HG03064 (cell line): ENCODE results near the gene NFKBIA.
"Not testable (repeated sequence)": the region's sequence is repeated elsewhere in the genome, so short reads cannot be mapped to it uniquely, and the experiment has no call there.

Experiments
- ATAC-seq: cut with Tn5 transposase; IDR thresholded peaks from one replicate; pipeline ENCODE4 v1.9.1; 2021; ENCODE audit warnings: low read depth; ENCODE audit not compliant: unreplicated experiment

NFKBIA gene

GRCh38 chr14:35409595-35409994, 5.0 kb upstream of the NFKBIA start:
- ATAC-seq, result no peak

- ATAC-seq, result no peak
Observed at GRCh38 chr14:35408026-35408425, 3.5 kb upstream of the NFKBIA start.

DNA sequence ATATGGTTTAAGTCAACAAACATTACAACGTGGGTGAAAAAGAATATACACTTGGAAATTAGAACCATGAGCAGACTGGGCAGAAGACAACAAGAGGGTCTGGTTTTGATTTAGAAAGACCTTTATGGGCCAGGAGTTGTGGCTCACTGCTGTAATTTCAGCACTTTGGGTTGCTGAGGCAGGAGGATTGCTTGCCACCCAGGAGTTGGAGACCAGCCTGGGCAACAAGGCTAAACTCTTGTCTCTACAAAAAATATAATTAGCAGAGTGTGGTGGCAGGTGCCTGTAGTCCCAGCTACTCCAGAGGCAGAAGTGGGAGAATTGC, 2.7 kb upstream of the NFKBIA start:
- ATAC-seq, result no peak

- ATAC-seq, result no peak
Observed at GRCh38 chr14:35406506-35407305, 2.2 kb upstream of the NFKBIA start.

DNA sequence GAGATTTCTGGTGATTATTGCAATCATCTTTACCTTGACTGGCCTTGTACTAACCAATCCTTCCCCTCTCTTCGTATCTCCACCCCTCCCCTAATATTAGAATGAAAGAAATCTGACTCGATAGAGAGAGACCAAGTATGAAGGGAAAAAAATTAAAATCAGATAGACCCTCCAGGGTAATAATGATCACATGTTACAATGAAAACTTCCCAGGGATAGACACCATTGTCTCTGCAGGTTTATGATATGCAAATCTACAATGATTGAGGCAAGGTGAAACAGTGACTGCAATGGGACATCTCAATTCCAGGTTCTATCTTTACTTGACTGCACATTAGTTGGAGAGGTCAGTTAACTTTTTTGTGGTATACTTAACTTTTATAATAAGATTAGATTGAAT, 1.5 kb upstream of the NFKBIA start:
- ATAC-seq, result no peak

DNA sequence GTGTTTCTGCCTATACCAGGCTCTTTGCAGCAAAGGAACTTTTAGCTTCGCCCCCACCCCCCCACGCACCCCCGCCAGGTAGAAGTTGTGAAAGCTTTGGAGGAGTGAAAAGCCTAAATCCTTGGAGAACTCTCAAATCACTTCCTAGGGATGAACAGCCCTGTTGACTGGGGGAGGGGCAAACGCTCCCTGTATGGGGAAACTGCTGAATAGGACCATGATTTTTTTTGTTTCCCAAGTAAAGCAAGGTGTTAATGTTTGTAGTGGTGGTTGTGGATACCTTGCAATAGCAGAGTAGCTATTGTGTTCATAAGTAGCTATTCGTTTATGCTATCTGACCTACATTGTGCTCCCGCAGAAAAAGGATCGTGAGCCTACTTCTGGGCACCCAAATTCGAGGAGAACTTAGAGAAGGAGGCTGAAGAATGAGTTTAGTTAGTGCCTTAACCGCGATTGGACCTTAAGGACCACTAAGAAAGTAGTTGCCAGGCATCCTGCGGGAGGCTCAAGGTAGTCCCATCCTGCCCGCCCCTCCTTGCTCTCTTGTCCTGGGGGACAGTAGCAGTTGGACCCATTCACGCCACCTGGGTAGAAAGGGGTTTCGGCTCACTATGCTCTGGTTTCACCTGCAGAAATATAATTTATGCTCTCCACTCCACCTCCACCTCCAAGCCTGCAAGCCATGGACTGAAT, 901 bp upstream of the NFKBIA start:
- no peak for ATAC-seq

- peak; percentile 50 for ATAC-seq
Observed at GRCh38 chr14:35403603-35404448, 723 bp downstream of the NFKBIA start.

DNA sequence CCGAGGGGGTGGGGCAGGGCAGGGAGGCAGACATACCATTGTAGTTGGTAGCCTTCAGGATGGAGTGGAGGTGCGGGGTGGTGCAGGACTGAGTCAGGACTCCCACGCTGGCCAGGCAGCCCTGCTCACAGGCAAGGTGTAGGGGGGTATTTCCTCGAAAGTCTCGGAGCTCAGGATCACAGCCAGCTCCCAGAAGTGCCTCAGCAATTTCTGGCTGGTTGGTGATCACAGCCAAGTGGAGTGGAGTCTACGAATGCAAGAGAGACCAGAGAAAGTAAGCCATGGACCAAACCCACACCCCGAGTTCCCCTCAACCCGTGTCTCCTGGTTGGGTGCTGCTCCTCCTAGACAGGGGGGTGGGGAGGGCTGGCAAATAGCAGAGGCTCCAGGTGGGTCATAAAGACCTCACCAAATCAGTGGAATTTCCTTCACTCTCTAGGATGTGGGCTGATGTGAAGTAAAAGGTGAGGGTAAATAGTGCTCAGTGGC, 1.4 kb downstream of the NFKBIA start:
- ATAC-seq, result no peak

- ATAC-seq, result no peak
Observed at GRCh38 chr14:35402323-35403113, 2.0 kb downstream of the NFKBIA start.

- ATAC-seq, result no peak
Observed at GRCh38 chr14:35401422-35402265, 2.9 kb downstream of the NFKBIA start.

DNA sequence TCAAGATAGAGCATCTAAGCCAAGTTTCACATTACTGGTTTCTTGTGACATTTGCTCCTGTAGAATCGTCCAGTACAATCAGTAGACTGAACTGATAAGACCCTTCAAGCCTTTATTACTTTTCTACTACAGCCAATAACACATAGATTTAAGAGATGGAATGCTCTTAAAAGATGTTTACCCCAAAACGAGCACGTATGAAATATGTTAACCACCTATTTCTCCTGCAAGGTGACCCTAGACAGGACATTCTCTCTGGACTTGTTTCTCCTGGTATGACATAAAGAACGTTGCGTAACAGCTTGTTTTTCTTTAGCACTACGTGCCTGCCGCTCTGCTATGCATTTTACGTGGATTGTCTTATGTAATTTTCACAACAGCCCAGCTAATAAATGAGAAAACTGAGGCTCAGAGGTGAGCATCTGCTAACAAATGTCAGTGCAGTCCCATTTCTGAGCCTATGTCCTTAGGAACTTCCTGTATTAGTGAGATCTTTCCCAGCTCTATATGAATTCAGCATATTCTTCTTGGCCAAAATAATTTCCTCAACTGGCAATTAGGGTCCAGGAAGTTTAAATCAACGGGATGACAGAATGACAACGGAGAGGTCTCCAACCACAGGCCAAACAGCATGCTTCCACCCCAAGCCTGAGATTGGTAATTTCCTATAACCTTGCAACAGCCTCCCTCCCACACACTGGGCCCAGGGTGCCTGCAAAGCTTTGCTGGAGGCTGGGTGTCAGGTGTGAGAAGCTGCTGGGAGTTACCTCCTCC, 3.7 kb downstream of the NFKBIA start:
- ATAC-seq, result no peak

- ATAC-seq, result no peak
Observed at GRCh38 chr14:35399083-35399937, 5.2 kb downstream of the NFKBIA start.

DNA sequence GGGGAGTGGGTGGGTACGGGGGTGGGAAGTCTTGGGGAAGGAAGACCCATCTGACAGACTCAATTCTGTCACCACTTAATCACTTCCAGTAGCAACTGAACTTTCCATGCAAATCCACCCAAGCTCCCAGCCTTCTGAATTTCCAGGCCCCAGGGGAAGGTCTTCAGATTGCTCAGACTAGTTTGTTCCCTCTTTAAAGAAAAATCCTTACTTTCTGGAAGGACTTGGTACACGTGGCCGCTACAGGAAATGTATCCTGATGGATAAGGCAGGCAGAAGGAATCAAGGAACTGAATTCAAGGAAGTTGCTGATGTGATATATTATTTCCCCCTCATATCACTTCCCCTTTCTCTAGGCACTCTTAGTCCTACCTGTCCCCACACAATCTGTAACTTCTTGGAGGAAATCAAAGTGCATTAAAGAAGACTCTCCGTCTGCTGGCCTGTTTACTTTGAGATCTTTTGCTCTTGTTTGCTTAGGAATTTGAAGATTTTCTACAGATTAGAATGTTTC, 6.4 kb downstream of the NFKBIA start:
- no peak for ATAC-seq

- ATAC-seq, result not testable (repeated sequence)
Observed at GRCh38 chr14:35396610-35397009, 7.9 kb downstream of the NFKBIA start.

- ATAC-seq, result no peak
Observed at GRCh38 chr14:35395283-35395682, 9.3 kb downstream of the NFKBIA start.

GRCh38 chr14:35394326-35395013, 10.1 kb downstream of the NFKBIA start:
- no peak for ATAC-seq

DNA sequence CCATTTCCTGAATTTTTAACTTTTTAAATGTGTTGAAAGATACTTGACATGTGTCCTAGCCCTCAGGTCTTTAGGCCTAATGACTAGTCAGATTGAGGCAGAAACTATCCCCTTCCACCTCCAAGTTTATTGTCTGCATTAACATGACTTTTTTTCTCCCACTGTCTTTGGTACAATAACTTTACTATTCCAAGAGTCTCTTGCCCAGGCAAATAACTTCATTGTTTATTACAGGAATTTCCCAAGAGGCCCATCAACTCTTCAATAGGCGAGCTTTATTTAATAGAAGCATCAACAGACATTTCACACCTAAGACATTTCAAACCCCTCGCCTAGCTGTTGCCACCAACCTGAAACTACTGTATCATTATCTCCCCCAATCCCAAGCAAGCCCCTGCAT, 10.7 kb downstream of the NFKBIA start:
- ATAC-seq, result no peak
